Coronary artery (tissue), 2 donors: ENCODE data around the gene GMDS.

Experiments used
- DNase-seq: peaks from one replicate; pipeline ENCODE4 v3.0.0-alpha.2; 2017; ENCODE audit warnings: low spot score
- H3K27ac ChIP-seq, 2 donors: fragments of 200-600 bp; sonication (generic); one replicate each; pipeline ENCODE4 v1.5.1; 2016 to 2019
- H3K4me3 ChIP-seq: fragments of 200-600 bp; sonication (generic); 2 replicates; pipeline ENCODE4 v1.5.1; 2016; ENCODE audit warnings: mild to moderate bottlenecking, moderate library complexity
- CTCF ChIP-seq: fragments of 200-600 bp; sonication (generic); IDR thresholded peaks from one replicate; pipeline ENCODE4 v1.5.1; 2019; ENCODE audit warnings: antibody characterized with exemption

The GMDS gene

GRCh38 chr6:2030682-2031244 lies 214.6 kb downstream of the GMDS start:
- Histone ChIP-seq H3K4me3 (no peak overlapping the region), H3K27ac (no peak overlapping the region)
- TF ChIP-seq CTCF, result no peak
- DNase-seq, result no peak

GRCh38 chr6:2029952-2030351 lies 215.5 kb downstream of the GMDS start:
- no peak for DNase-seq
- no peak overlapping the region for H3K4me3 ChIP-seq
- TF ChIP-seq CTCF, result no peak
- H3K27ac ChIP-seq, result no peak overlapping the region

GRCh38 chr6:2029130-2029794 lies 216.1 kb downstream of the GMDS start:
- DNase-seq, result no peak
- no peak for TF ChIP-seq CTCF
- Histone ChIP-seq H3K27ac (no peak overlapping the region), H3K4me3 (no peak overlapping the region)

- no peak for DNase-seq
- no peak for TF ChIP-seq CTCF
- Histone ChIP-seq H3K27ac (no peak overlapping the region), H3K4me3 (no peak overlapping the region)
Measured at GRCh38 chr6:2028457-2029038, 216.9 kb downstream of the GMDS start.

GRCh38 chr6:2026133-2026532 lies 219.3 kb downstream of the GMDS start:
- no peak for DNase-seq
- Histone ChIP-seq H3K27ac (no peak overlapping the region), H3K4me3 (no peak overlapping the region)
- no peak for TF ChIP-seq CTCF

- no peak for DNase-seq
- H3K4me3 ChIP-seq, result no peak overlapping the region
- H3K27ac ChIP-seq, result no peak overlapping the region
- TF ChIP-seq CTCF, result no peak
Measured at GRCh38 chr6:2021713-2022125, 223.7 kb downstream of the GMDS start.

- Histone ChIP-seq H3K27ac (no peak overlapping the region), H3K4me3 (no peak overlapping the region)
- DNase-seq, result no peak
- TF ChIP-seq CTCF, result no peak
Measured at GRCh38 chr6:2020909-2021308, 224.5 kb downstream of the GMDS start.
